Right cardiac atrium (tissue), 5 donors: ENCODE results near the gene EIF4A2. TPM values are rescaled to one million over a fixed set of nuclear protein-coding genes. Genes with fewer than 3 reads are reported as not detected.

Experiments used
- microRNA-seq, 2 donors: library from miRNA; unstranded; fragments of <30 nt; microRNA quantifications; one replicate each; pipeline ENCODE4 v1.2.0, GENCODE V29; 2020 to 2021
- polyA plus RNA-seq: library from polyadenylated mRNA; stranded (reverse); fragments of 200-250 nt; gene quantifications from one replicate; pipeline ENCODE4 v1.2.3, GENCODE V29; 2013
- total RNA-seq, 4 donors: library from RNA; stranded (reverse); fragmentation: NEBNext Ultra II Directional; extraction: Animal tissue kit (Norgen Biotek cat#: 25700); gene quantifications; one replicate each; pipeline ENCODE4 v1.2.1, GENCODE V29; 2021
- donor health status: healthy with polysubstance abuse.
- donor health status: DM: no; HTN: yes; CAD: no.
- donor health status: DM: no; HTN: no; CAD: no.
- donor health status: DM: no; HTN: yes; CAD: no; lungs with severe emphysema.
- donor health status: DM: yes; HTN: yes; CAD: no.

Gene EIF4A2
- total and polyA plus RNA-seq, 5 donors: 252 to 436 (median 378) TPM

Small RNAs within 50 kb of the gene (microRNA-seq; reads per million reads assigned to microRNA genes)
- gene MIR1248: 2.5 to 4.3 reads per million in 2 donors

Other genes starting within 250 kb of the EIF4A2 start
- 1 to 10 TPM; 1.6 to 2.0 (median 1.8) TPM for gene CRYGS, start 239.2 kb upstream of the EIF4A2 start, total RNA-seq
- gene CRYGS, start 239.2 kb upstream of the EIF4A2 start, polyA plus RNA-seq: 1.3 TPM
- gene TBCCD1, start 216.2 kb upstream of the EIF4A2 start, total RNA-seq: 1 to 10 TPM; 6.4 to 8.4 (median 7.5) TPM
- 4.7 TPM for gene TBCCD1, start 216.2 kb upstream of the EIF4A2 start, polyA plus RNA-seq
- 10 to 100 TPM; 25.6 to 60.5 (median 41.6) TPM for gene DNAJB11, start 212.9 kb upstream of the EIF4A2 start, total RNA-seq
- 51.6 TPM for gene DNAJB11, start 212.9 kb upstream of the EIF4A2 start, polyA plus RNA-seq
- under 1 TPM in 1 of 4 donors, not detected in 3; 0.20 TPM for gene AHSG, start 170.5 kb upstream of the EIF4A2 start, total RNA-seq
- 0.05 TPM for gene AHSG, start 170.5 kb upstream of the EIF4A2 start, polyA plus RNA-seq
- not detected for gene FETUB, start 143.2 kb upstream of the EIF4A2 start, total RNA-seq
- gene FETUB, start 143.2 kb upstream of the EIF4A2 start, polyA plus RNA-seq: 0.07 TPM
- under 1 TPM in 1 of 4 donors, not detected in 3; 0.22 TPM for gene HRG, start 117.6 kb upstream of the EIF4A2 start, total RNA-seq
- gene HRG, start 117.6 kb upstream of the EIF4A2 start, polyA plus RNA-seq: not detected
- under 1 TPM; 0.37 to 0.53 (median 0.48) TPM for gene KNG1, start 66.2 kb upstream of the EIF4A2 start, total RNA-seq
- gene KNG1, start 66.2 kb upstream of the EIF4A2 start, polyA plus RNA-seq: 0.23 TPM
- gene RFC4, start 22.9 kb downstream of the EIF4A2 start, total RNA-seq: 10 to 100 TPM in 2 of 4 donors, 1 to 10 TPM in 2; 7.2 to 13.6 (median 10.4) TPM
- gene RFC4, start 22.9 kb downstream of the EIF4A2 start, polyA plus RNA-seq: 10.0 TPM
- gene ADIPOQ, start 59.1 kb downstream of the EIF4A2 start, total RNA-seq: 10 to 100 TPM in 1 of 4 donors, 1 to 10 TPM in 1, under 1 TPM in 2; 0.28 to 24.2 (median 0.73) TPM
- gene ADIPOQ, start 59.1 kb downstream of the EIF4A2 start, polyA plus RNA-seq: 9.3 TPM
- gene ST6GAL1, start 146.9 kb downstream of the EIF4A2 start, total RNA-seq: 10 to 100 TPM; 63.3 to 69.2 (median 65.7) TPM
- gene ST6GAL1, start 146.9 kb downstream of the EIF4A2 start, polyA plus RNA-seq: 25.2 TPM